Measurements from ENCODE around the gene SCP2.

The SCP2 gene

GRCh38 chr1:53076721-53077598 lies 149.9 kb downstream of the SCP2 start:
- H3K27me3 ChIP-seq (ENCODE audit: low read depth, low read length), result no peaks in the 10 kb centered on the region
- peaks cover 6 to 42% of the 10 kb centered on the region in 2 donors for H3K36me3 ChIP-seq (ENCODE audit: control insufficient read depth in 1 of 2, insufficient read depth in 2 of 2, low read length in 2 of 2)
- H3K4me1 ChIP-seq (ENCODE audit: control insufficient read depth in 1 of 2, insufficient read depth in 2 of 2, low read length in 2 of 2), result peaks cover 0 to 11% of the 10 kb centered on the region in 2 donors
- no peaks in the 10 kb centered on the region for H3K9me3 ChIP-seq (ENCODE audit: control insufficient read depth in 1 of 2, low read length in 2 of 2)
- H3K27ac ChIP-seq (ENCODE audit: low read length), result no peak overlapping the region
- no peak overlapping the region for H3K4me3 ChIP-seq (ENCODE audit: low read depth in 1 of 2, low read length in 2 of 2)

- no peaks in the 10 kb centered on the region for H3K27me3 ChIP-seq (ENCODE audit: low read depth, low read length)
- H3K4me3 ChIP-seq (ENCODE audit: low read depth in 1 of 2, low read length in 2 of 2), result no peak overlapping the region
- no peak overlapping the region for H3K27ac ChIP-seq (ENCODE audit: low read length)
- peaks cover 0 to 11% of the 10 kb centered on the region in 2 donors for H3K4me1 ChIP-seq (ENCODE audit: control insufficient read depth in 1 of 2, insufficient read depth in 2 of 2, low read length in 2 of 2)
- no peaks in the 10 kb centered on the region for H3K9me3 ChIP-seq (ENCODE audit: control insufficient read depth in 1 of 2, low read length in 2 of 2)
- H3K36me3 ChIP-seq (ENCODE audit: control insufficient read depth in 1 of 2, insufficient read depth in 2 of 2, low read length in 2 of 2), result peaks cover 6 to 44% of the 10 kb centered on the region in 2 donors
Measured at GRCh38 chr1:53077599-53077965, 150.5 kb downstream of the SCP2 start.

- H3K9me3 ChIP-seq (ENCODE audit: control insufficient read depth in 1 of 2, low read length in 2 of 2), result no peaks in the 10 kb centered on the region
- peaks cover 6 to 47% of the 10 kb centered on the region in 2 donors for H3K36me3 ChIP-seq (ENCODE audit: control insufficient read depth in 1 of 2, insufficient read depth in 2 of 2, low read length in 2 of 2)
- H3K4me1 ChIP-seq (ENCODE audit: control insufficient read depth in 1 of 2, insufficient read depth in 2 of 2, low read length in 2 of 2), result peaks cover 0 to 11% of the 10 kb centered on the region in 2 donors
- no peaks in the 10 kb centered on the region for H3K27me3 ChIP-seq (ENCODE audit: low read depth, low read length)
- no peak overlapping the region for H3K4me3 ChIP-seq (ENCODE audit: low read depth in 1 of 2, low read length in 2 of 2)
- no peak overlapping the region for H3K27ac ChIP-seq (ENCODE audit: low read length)
Measured at GRCh38 chr1:53078333-53079101, 151.4 kb downstream of the SCP2 start.

GRCh38 chr1:53079251-53079650 lies 152.2 kb downstream of the SCP2 start:
- Histone ChIP-seq H3K27ac (ENCODE audit: low read length) (no peak overlapping the region), H3K4me3 (ENCODE audit: low read depth in 1 of 2, low read length in 2 of 2) (no peak overlapping the region), H3K9me3 (ENCODE audit: control insufficient read depth in 1 of 2, low read length in 2 of 2) (no peaks in the 10 kb centered on the region), H3K36me3 (ENCODE audit: control insufficient read depth in 1 of 2, insufficient read depth in 2 of 2, low read length in 2 of 2) (peaks cover 6 to 50% of the 10 kb centered on the region in 2 donors), H3K27me3 (ENCODE audit: low read depth, low read length) (no peaks in the 10 kb centered on the region), H3K4me1 (ENCODE audit: control insufficient read depth in 1 of 2, insufficient read depth in 2 of 2, low read length in 2 of 2) (peaks cover 0 to 4% of the 10 kb centered on the region in 2 donors)

GRCh38 chr1:53080041-53080440 lies 153.0 kb downstream of the SCP2 start:
- Histone ChIP-seq H3K27me3 (ENCODE audit: low read depth, low read length) (no peaks in the 10 kb centered on the region), H3K9me3 (ENCODE audit: control insufficient read depth in 1 of 2, low read length in 2 of 2) (no peaks in the 10 kb centered on the region)

GRCh38 chr1:53080769-53081168 lies 153.7 kb downstream of the SCP2 start:
- no peak overlapping the region for H3K4me3 ChIP-seq (ENCODE audit: low read depth in 1 of 2, low read length in 2 of 2)
- no peak overlapping the region for H3K27ac ChIP-seq (ENCODE audit: low read length)
- no peaks in the 10 kb centered on the region for H3K4me1 ChIP-seq (ENCODE audit: control insufficient read depth in 1 of 2, insufficient read depth in 2 of 2, low read length in 2 of 2)
- no peaks in the 10 kb centered on the region for H3K27me3 ChIP-seq (ENCODE audit: low read depth, low read length)
- H3K9me3 ChIP-seq (ENCODE audit: control insufficient read depth in 1 of 2, low read length in 2 of 2), result no peaks in the 10 kb centered on the region
- peaks cover 6 to 60% of the 10 kb centered on the region in 2 donors for H3K36me3 ChIP-seq (ENCODE audit: control insufficient read depth in 1 of 2, insufficient read depth in 2 of 2, low read length in 2 of 2)

More at GRCh38 chr1:53080041-53080440, 153.0 kb downstream of the SCP2 start:
- H3K27ac ChIP-seq (ENCODE audit: low read length), result no peak overlapping the region
- no peaks in the 10 kb centered on the region for H3K4me1 ChIP-seq (ENCODE audit: control insufficient read depth in 1 of 2, insufficient read depth in 2 of 2, low read length in 2 of 2)
- H3K36me3 ChIP-seq (ENCODE audit: control insufficient read depth in 1 of 2, insufficient read depth in 2 of 2, low read length in 2 of 2), result peaks cover 6 to 58% of the 10 kb centered on the region in 2 donors
- H3K4me3 ChIP-seq (ENCODE audit: low read depth in 1 of 2, low read length in 2 of 2), result no peak overlapping the region

GRCh38 chr1:53081384-53082066 lies 154.4 kb downstream of the SCP2 start:
- Histone ChIP-seq H3K36me3 (ENCODE audit: control insufficient read depth in 1 of 2, insufficient read depth in 2 of 2, low read length in 2 of 2) (peaks cover 6 to 63% of the 10 kb centered on the region in 2 donors), H3K27ac (ENCODE audit: low read length) (no peak overlapping the region), H3K27me3 (ENCODE audit: low read depth, low read length) (no peaks in the 10 kb centered on the region), H3K4me3 (ENCODE audit: low read depth in 1 of 2, low read length in 2 of 2) (no peak overlapping the region), H3K4me1 (ENCODE audit: control insufficient read depth in 1 of 2, insufficient read depth in 2 of 2, low read length in 2 of 2) (no peaks in the 10 kb centered on the region), H3K9me3 (ENCODE audit: control insufficient read depth in 1 of 2, low read length in 2 of 2) (no peaks in the 10 kb centered on the region)

- Histone ChIP-seq H3K9me3 (ENCODE audit: control insufficient read depth in 1 of 2, low read length in 2 of 2) (no peaks in the 10 kb centered on the region), H3K27ac (ENCODE audit: low read length) (no peak overlapping the region), H3K27me3 (ENCODE audit: low read depth, low read length) (no peaks in the 10 kb centered on the region), H3K36me3 (ENCODE audit: control insufficient read depth in 1 of 2, insufficient read depth in 2 of 2, low read length in 2 of 2) (peaks cover 5 to 58% of the 10 kb centered on the region in 2 donors), H3K4me3 (ENCODE audit: low read depth in 1 of 2, low read length in 2 of 2) (no peak overlapping the region), H3K4me1 (ENCODE audit: control insufficient read depth in 1 of 2, insufficient read depth in 2 of 2, low read length in 2 of 2) (no peaks in the 10 kb centered on the region)
Measured at GRCh38 chr1:53082826-53083455, 155.9 kb downstream of the SCP2 start.

- H3K36me3 ChIP-seq (ENCODE audit: control insufficient read depth in 1 of 2, insufficient read depth in 2 of 2, low read length in 2 of 2), result peaks cover 0 to 50% of the 10 kb centered on the region in 2 donors
- H3K9me3 ChIP-seq (ENCODE audit: control insufficient read depth in 1 of 2, low read length in 2 of 2), result no peaks in the 10 kb centered on the region
- no peaks in the 10 kb centered on the region for H3K4me1 ChIP-seq (ENCODE audit: control insufficient read depth in 1 of 2, insufficient read depth in 2 of 2, low read length in 2 of 2)
- no peaks in the 10 kb centered on the region for H3K27me3 ChIP-seq (ENCODE audit: low read depth, low read length)
- no peak overlapping the region for H3K4me3 ChIP-seq (ENCODE audit: low read depth in 1 of 2, low read length in 2 of 2)
- no peak overlapping the region for H3K27ac ChIP-seq (ENCODE audit: low read length)
Measured at GRCh38 chr1:53083636-53084588, 156.8 kb downstream of the SCP2 start.

- no peaks in the 10 kb centered on the region for H3K9me3 ChIP-seq (ENCODE audit: control insufficient read depth in 1 of 2, low read length in 2 of 2)
- no peak overlapping the region for H3K27ac ChIP-seq (ENCODE audit: low read length)
- no peaks in the 10 kb centered on the region for H3K4me1 ChIP-seq (ENCODE audit: control insufficient read depth in 1 of 2, insufficient read depth in 2 of 2, low read length in 2 of 2)
- no peak overlapping the region for H3K4me3 ChIP-seq (ENCODE audit: low read depth in 1 of 2, low read length in 2 of 2)
- peaks cover 0 to 48% of the 10 kb centered on the region in 2 donors for H3K36me3 ChIP-seq (ENCODE audit: control insufficient read depth in 1 of 2, insufficient read depth in 2 of 2, low read length in 2 of 2)
- H3K27me3 ChIP-seq (ENCODE audit: low read depth, low read length), result no peaks in the 10 kb centered on the region
Measured at GRCh38 chr1:53084589-53084971, 157.5 kb downstream of the SCP2 start.

Measured in muscle layer of duodenum (tissue), 2 donors.